IPS-NIHi11 (cell line): ENCODE results near the gene WDR20.
A peak's percentile ranks its signal among the peaks of the same experiment; 100 is the strongest.
"Not testable (repeated sequence)": the region's sequence is repeated elsewhere in the genome, so short reads cannot be mapped to it uniquely, and the experiment has no call there.

ENCODE experiments used
- DNase-seq: peaks from one replicate; pipeline ENCODE4 v3.0.0; 2012; ENCODE audit warnings: mixed read lengths, low spot score

WDR20 gene

DNA sequence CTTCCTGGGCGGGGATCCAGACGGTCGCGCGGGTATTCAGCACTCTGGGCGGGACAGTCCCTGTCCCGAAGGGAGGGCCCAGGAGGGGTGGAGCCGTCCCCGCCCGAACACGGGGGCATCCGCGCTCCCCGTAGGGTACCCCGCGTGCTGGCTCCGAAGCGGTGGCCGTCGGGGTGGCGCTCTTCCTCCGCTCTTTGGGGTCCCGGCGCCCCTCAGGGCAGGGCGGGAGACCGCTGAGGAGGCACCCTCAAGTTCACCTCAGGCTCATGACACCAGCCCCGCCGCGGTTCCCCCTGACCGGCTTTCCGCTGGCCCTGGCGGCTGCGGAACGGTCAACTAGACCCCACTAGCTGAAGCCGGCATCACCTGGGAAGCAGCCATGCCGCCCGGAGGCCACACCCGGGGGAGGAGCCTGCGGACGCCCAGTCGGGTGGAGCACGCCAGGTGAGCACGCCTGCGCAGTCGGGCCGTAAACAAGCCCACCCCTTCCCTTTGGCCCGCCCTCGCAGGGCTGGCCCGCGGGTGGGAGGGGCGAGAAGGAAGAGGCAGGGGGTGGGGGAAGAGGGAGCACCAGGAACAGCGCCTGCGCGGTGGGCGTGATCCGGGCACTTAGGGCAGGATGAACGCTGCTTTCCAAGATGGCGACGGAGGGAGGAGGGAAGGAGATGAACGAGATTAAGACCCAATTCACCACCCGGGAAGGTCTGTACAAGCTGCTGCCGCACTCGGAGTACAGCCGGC lies at the start of gene WDR20:
WDR20 (plus strand) TSS at position 612 of the 741 bp plus-strand sequence; CDS start at position 639, 27 bp downstream.
- DNase-seq = peak; percentile 100

- DNase-seq = no peak
Measured at GRCh38 chr14:102090713-102091112, 49.0 kb upstream of the WDR20 start.

- DNase-seq = no peak
Measured at GRCh38 chr14:102092806-102093205, 46.9 kb upstream of the WDR20 start.

- DNase-seq = no peak
Measured at GRCh38 chr14:102094101-102094500, 45.6 kb upstream of the WDR20 start.

- no peak for DNase-seq
Measured at GRCh38 chr14:102095231-102095870, 44.3 kb upstream of the WDR20 start.

- peak; percentile 39 for DNase-seq
Measured at GRCh38 chr14:102095871-102096568, 43.7 kb upstream of the WDR20 start.

GRCh38 chr14:102096569-102097188 lies 43.0 kb upstream of the WDR20 start:
- DNase-seq = peak; percentile 76

DNA sequence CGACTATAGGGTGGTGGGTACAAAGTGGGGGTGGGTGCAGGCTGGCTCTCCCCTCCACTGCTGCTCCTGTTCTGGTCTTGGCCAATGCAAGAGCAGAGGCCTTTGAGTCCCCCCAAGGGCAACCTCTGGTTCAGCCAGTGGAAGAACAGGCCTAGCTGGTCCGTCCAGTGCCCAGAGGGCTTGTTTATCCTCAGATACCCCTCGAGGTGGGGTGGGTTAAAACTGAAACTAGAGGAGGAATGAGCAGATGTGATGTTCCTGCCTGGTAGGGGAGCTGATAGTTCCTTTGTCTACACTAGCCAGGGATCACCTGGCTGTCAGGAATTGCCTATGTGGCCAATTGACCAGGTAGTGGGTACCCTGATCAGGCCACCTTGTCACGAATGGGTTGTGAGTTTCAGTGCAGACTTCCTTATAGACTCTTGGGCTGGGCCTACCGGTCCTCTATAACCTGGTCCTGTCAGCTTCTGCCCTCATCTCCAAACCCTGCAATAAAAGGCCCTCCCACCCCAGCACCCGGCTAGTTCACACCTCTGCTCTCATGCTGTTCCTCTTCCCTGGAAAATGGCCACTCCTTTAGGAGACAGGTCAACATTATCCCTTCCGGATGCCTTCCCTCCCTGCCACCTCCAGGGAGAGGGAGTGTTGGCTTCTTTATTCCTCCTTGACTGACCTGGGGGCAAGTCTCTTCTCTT lies 42.1 kb upstream of the WDR20 start:
- peak; percentile 49 for DNase-seq

- DNase-seq = no peak
Measured at GRCh38 chr14:102103062-102103695, 36.5 kb upstream of the WDR20 start.

DNA sequence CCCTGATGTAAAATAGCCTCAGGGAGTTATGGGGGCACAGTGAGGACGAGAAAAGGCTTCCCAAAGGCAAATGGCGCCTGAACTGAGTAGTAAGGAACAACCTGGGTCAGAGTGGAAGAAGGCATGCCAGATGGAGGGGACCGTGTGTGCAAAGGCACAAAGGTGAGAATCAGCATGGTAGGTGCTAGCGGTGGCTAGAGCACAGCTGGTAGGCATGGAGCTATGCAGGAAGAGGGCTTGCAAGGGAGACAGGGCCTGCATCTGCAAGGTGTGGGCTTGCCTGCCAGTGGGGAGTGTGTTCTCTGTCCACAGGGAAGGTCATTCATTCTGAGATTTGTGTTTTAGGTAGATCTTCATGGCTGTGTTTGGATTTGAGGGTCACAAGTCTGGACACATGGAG lies 34.3 kb upstream of the WDR20 start:
- no peak for DNase-seq

- not testable (repeated sequence) for DNase-seq
Measured at GRCh38 chr14:102109332-102109731, 30.4 kb upstream of the WDR20 start.

GRCh38 chr14:102111101-102111500 lies 28.6 kb upstream of the WDR20 start:
- DNase-seq = no peak

- DNase-seq = no peak
Measured at GRCh38 chr14:102116361-102117180, 23.1 kb upstream of the WDR20 start.

GRCh38 chr14:102117852-102118251 lies 21.8 kb upstream of the WDR20 start:
- no peak for DNase-seq

DNA sequence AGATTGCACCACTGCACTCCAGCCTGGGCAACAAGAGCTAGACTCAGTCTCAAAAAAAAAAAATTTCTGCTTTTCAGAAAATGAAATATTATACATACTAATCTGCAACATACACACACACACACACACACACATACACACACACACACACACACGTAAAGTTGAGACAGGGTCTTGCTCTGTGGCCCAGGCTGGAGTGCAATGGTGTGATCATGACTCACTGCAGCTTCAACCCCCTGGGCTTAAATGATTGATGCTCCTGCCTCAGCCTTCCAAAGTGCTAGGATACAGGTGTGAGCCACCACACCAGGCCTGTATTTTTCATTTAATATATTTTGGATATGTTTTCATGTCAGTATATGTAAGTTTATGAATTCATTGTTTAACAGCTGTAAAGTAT lies 18.8 kb upstream of the WDR20 start:
- DNase-seq = no peak

DNA sequence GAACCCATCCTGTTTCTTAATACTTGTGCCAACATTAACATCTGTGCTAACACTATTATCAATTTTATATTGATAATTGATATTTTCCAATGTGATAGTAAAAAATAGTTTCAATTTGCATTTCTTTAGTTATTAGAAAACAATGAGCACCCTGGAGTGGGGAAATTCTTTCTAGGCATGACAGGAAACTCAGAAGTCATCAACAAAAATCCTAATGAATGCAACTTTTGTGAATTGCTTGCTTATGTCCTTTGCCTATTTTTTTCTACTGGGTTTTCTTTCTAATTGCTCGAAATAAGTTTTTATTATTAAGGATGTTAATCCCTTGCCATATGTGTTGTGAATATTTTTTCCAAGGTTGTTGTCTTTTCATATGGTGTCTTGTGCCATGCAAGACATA lies 18.1 kb upstream of the WDR20 start:
- no peak for DNase-seq

- DNase-seq = no peak
Measured at GRCh38 chr14:102124419-102124818, 15.3 kb upstream of the WDR20 start.

DNA sequence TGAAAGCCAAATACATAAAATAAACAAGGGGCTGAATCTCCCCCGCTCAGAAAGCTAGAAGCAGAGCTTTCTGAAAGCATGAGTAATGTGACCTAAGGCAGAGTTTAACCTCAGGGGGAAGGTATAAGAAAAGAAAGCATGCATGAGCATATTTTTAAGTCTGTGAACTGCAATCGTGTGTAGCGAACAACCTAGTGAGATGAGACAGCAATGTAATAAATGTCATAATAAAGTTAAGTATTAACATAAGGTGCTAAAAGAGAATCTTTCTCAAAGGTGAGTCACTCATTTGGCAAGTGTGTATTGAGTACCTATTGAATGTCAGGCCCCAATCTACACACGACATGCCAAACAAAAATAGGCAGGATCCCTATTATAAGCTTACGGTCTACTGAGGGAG lies 14.2 kb upstream of the WDR20 start:
- DNase-seq = no peak

DNA sequence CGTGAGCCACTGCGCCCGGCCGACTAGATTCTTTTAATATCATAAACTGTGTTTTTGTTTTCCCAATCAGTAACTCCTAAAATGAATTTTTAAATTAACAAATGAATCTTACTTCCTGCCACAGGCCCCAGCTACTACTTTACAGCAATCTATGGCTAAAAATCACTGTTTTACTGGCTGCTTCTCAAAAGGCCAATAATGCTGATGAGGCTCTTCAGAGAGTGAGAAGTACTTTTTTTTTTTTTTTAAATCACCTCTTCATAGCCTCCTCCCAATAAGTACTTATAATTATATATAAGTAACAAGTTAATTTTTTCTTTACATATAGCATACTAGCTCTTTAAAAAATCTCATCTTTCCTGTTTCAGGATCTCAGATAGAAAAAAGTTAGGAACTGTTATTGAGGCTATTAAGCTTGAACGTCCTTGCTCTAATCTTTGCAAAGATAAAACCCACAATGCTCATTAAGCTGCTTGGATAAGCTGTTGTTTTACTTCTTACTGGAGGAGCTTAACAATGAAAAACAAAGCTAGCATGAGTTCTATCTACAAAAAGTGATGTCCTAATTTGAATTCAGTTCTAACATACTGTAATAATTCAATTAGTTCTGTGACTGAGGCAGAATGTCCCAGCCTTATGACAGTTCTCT lies 12.8 kb upstream of the WDR20 start:
- DNase-seq = no peak

DNA sequence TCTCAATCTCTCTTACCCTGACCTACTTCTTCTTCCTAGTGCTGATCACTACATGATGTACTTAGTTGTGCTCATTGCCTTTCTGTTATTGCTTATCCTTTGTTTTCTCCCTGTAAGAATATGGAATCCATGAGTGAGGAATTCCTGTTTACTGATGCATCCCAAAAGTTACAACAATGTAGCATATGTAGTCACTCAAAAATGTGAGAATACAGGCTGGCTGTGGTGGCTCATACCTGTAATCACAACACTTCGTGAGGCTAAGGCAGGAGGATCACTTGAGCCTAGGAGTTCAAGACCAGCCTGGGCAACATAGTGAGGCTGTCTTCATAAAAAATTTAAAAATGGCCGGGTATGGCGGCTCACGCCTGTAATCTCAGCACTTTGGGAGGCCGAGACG lies 8.0 kb upstream of the WDR20 start:
- DNase-seq = no peak
